A549 (cell line): ENCODE data around the gene WFDC13.

Source experiments
- BHLHE40 ChIP-seq: IDR thresholded peaks from 2 replicates; pipeline ENCODE4 v1.6.1; 2012; ENCODE audit warnings: low read depth, low read length, inconsistent platforms
- FOSB ChIP-seq: fragments of 250-450 bp; sonication (Bioruptor Pico); IDR thresholded peaks from 2 replicates; pipeline ENCODE4 v1.5.0; 2020; ENCODE audit warnings: mild to moderate bottlenecking, moderate library complexity
- NPAS2 ChIP-seq: fragments of 250-450 bp; sonication (Bioruptor Pico); IDR thresholded peaks from 2 replicates; pipeline ENCODE4 v1.8.0; 2022; ENCODE audit warnings: mild to moderate bottlenecking, moderate library complexity, borderline replicate concordance
- TF ChIP-seq, protein P1 (sequence below): fragments of >200 bp; sonication (Bioruptor Twin); formaldehyde crosslinking; IDR thresholded peaks from 3 replicates; pipeline ENCODE4 v1.5.1; 2016

DNA sequence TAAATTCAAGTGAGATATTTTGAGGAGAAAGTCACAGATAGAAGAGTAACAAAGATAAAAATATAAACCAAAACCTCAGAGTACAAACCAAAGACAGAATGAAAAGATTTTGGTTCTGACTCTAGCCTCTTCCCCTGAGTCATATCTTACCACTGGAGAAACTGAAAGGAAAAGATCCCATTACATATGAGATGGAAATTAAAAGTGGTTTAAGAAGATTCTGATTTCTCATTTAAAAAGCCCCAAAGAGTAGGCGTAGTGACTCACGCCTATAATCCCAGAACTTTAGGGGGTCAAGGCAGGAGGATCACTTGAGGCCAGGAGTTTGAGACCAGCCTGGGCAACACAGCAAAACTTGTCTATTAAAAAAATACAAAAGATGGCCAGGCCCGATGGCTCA lies 50.9 kb downstream of the WFDC13 start:
- TF ChIP-seq, protein P1, sequence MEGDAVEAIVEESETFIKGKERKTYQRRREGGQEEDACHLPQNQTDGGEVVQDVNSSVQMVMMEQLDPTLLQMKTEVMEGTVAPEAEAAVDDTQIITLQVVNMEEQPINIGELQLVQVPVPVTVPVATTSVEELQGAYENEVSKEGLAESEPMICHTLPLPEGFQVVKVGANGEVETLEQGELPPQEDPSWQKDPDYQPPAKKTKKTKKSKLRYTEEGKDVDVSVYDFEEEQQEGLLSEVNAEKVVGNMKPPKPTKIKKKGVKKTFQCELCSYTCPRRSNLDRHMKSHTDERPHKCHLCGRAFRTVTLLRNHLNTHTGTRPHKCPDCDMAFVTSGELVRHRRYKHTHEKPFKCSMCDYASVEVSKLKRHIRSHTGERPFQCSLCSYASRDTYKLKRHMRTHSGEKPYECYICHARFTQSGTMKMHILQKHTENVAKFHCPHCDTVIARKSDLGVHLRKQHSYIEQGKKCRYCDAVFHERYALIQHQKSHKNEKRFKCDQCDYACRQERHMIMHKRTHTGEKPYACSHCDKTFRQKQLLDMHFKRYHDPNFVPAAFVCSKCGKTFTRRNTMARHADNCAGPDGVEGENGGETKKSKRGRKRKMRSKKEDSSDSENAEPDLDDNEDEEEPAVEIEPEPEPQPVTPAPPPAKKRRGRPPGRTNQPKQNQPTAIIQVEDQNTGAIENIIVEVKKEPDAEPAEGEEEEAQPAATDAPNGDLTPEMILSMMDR = no peak
- TF ChIP-seq NPAS2 (CRISPR knock-in tag) = no peak
- no peak for TF ChIP-seq FOSB
- no peak for TF ChIP-seq BHLHE40
